ENCODE data around the gene SIGMAR1. TPM values are rescaled to one million over a fixed set of nuclear protein-coding genes. Genes with fewer than 3 reads are reported as not detected.

Gene SIGMAR1
- total and polyA plus RNA-seq, 4 donors, result 27.7 to 82.3 (median 62.5) TPM

DNA sequence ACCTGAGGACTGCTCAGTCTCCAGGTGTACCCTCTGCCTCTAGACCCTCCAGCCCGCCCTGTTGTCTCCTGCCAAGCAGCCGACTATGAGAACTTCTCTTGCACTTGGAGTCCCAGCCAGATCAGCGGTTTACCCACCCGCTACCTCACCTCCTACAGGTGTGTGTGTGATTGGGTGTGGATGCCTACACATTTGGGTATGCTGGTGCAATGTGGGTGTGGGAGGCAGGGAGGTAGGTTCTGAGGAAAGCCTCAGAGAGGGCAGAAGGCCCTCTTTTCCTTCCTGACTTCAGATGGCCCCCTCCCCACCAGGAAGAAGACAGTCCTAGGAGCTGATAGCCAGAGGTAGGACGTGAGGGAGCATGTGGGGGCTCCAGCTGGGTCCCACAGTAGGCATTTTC lies 19.4 kb upstream of the SIGMAR1 start:
- no peaks in the 10 kb centered on the region for H3K9me3 ChIP-seq (ENCODE audit: control insufficient read depth, insufficient read depth, low read length)
- peaks cover 38% of the 10 kb centered on the region for H3K4me1 ChIP-seq (ENCODE audit: control insufficient read depth, insufficient read depth, low read length)
- peaks cover 15% of the 10 kb centered on the region for H3K36me3 ChIP-seq (ENCODE audit: control insufficient read depth, insufficient read depth, low read length)
- no peak overlapping the region for H3K4me3 ChIP-seq (ENCODE audit: low read depth, low read length)
- H3K27me3 ChIP-seq (ENCODE audit: control insufficient read depth, insufficient read depth, low read length), result no peaks in the 10 kb centered on the region
- DNase-seq (ENCODE audit: low read depth in 4 of 6, low spot score in 6 of 6), result no peak
- WGBS (ENCODE audit: insufficient coverage), result no CpG with 5 or more reads among the region's 5 CpGs
- H3K27ac ChIP-seq (ENCODE audit: low read depth, low read length), result no peak overlapping the region

DNA sequence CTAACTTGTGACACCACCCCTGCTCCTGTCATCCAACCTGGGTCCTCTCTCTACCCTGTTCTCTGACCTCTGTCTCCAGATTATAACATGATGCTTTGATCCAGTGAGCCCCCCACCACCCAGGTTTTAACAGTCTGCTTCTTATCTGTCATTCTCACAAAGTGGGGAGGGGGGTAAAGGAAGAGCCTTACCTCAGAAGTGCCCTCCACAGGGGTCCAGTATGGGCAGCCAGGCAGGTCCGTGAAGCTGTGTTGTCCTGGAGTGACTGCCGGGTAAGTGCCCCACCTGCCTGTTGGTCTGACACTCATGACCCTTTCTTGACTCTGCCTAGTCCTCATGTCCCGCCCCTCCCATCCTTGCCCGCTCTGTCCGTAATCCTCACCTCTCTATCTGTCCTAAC lies 17.8 kb upstream of the SIGMAR1 start:
- H3K36me3 ChIP-seq (ENCODE audit: control insufficient read depth, insufficient read depth, low read length), result peaks cover 16% of the 10 kb centered on the region
- WGBS (ENCODE audit: insufficient coverage), result 63% methylated on average over 5 of the region's 5 CpGs
- DNase-seq (ENCODE audit: low read depth in 4 of 6, low spot score in 6 of 6), result no peak
- H3K4me1 ChIP-seq (ENCODE audit: control insufficient read depth, insufficient read depth, low read length), result peaks cover 53% of the 10 kb centered on the region
- no peaks in the 10 kb centered on the region for H3K27me3 ChIP-seq (ENCODE audit: control insufficient read depth, insufficient read depth, low read length)
- no peak overlapping the region for H3K4me3 ChIP-seq (ENCODE audit: low read depth, low read length)
- H3K9me3 ChIP-seq (ENCODE audit: control insufficient read depth, insufficient read depth, low read length), result no peaks in the 10 kb centered on the region
- H3K27ac ChIP-seq (ENCODE audit: low read depth, low read length), result peak overlapping the region; percentile 79

GRCh38 chr9:34654323-34655051 lies 16.9 kb upstream of the SIGMAR1 start:
- H3K27ac ChIP-seq (ENCODE audit: low read depth, low read length), result peak overlapping the region; percentile 79
- WGBS (ENCODE audit: insufficient coverage), result 23% methylated on average over 4 of the region's 11 CpGs
- H3K4me3 ChIP-seq (ENCODE audit: low read depth, low read length), result no peak overlapping the region

DNA sequence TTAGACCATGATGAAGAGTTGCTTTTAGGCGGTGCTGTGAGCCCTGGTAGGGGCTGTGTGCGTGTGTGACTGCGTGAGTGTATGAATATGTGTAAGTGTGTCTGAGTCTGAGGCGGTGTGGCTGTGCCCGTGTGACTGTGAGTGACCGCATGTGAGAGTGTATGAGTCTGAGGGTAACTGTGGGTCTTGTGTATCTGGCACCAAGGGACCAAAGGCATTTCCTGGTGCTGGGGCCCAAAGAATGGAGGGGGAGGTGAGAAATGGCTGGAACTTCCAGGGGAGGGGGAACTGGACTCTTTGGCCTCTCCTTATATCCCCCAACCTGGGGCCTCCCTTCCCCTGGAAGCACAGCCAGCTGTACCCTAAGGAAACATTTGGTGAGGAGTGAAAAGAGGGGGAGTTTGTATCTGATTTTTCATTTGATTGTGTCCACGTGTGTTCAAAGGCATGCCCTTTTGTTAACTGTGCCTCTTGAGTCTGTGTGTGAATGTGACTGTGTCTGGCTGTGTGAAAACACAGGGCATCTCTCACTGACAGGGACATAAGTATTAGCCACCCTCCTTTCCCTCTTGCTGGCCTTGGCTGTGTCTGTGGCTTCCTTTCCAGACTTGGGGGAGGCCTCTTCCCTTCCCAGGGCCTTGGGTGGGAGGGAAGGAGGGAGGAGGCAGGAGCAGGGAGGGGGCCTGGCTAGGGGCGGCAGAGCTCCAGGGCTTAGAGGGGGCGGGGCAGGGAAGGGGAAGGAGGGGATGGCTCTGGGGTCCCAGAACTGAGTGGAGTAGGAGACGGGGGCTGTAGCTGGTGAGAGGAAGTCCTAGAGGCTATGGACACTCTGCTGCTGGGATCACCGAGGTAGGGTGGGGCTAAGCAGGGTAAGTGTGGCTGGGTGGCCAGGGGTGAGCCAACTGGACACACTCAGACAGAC lies 15.8 kb upstream of the SIGMAR1 start:
- Histone ChIP-seq H3K4me3 (ENCODE audit: low read depth, low read length) (no peak overlapping the region), H3K4me1 (ENCODE audit: control insufficient read depth, insufficient read depth, low read length) (peaks cover 63% of the 10 kb centered on the region), H3K27ac (ENCODE audit: low read depth, low read length) (peak overlapping the region; percentile 79), H3K27me3 (ENCODE audit: control insufficient read depth, insufficient read depth, low read length) (no peaks in the 10 kb centered on the region), H3K9me3 (ENCODE audit: control insufficient read depth, insufficient read depth, low read length) (no peaks in the 10 kb centered on the region), H3K36me3 (ENCODE audit: control insufficient read depth, insufficient read depth, low read length) (peaks cover 25% of the 10 kb centered on the region)
- peak in 2 of 6 donors; percentile 51 to 82 for DNase-seq (ENCODE audit: low read depth in 4 of 6, low spot score in 6 of 6)
- 24% methylated on average over 10 of the region's 11 CpGs for WGBS (ENCODE audit: insufficient coverage)

More at GRCh38 chr9:34654323-34655051, 16.9 kb upstream of the SIGMAR1 start:
- H3K4me1 ChIP-seq (ENCODE audit: control insufficient read depth, insufficient read depth, low read length), result peaks cover 62% of the 10 kb centered on the region
- DNase-seq (ENCODE audit: low read depth in 4 of 6, low spot score in 6 of 6), result peak in 3 of 6 donors; percentile 63 to 95 (median 89)
- H3K27me3 ChIP-seq (ENCODE audit: control insufficient read depth, insufficient read depth, low read length), result no peaks in the 10 kb centered on the region
- H3K36me3 ChIP-seq (ENCODE audit: control insufficient read depth, insufficient read depth, low read length), result peaks cover 16% of the 10 kb centered on the region
- no peaks in the 10 kb centered on the region for H3K9me3 ChIP-seq (ENCODE audit: control insufficient read depth, insufficient read depth, low read length)

DNA sequence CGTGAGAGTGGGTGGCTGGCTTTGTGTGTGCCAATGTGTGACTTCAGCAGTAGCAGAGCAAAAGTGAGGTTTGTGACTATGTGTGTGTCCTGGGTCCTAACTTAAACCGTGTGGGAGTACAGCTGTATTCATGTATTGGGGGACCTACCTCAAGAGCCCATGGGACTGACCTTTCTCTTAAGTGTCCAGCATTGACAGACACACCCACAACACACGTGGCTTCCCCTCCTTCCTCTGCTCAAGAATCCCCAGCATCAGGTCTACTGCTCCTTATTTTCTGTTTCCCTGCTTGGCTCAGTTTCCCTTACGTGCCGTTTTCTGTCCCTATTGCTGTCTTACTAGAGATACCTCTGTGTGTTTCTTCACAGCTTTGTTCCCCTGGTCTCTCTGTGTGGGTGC lies 15.0 kb upstream of the SIGMAR1 start:
- H3K9me3 ChIP-seq (ENCODE audit: control insufficient read depth, insufficient read depth, low read length), result no peaks in the 10 kb centered on the region
- H3K36me3 ChIP-seq (ENCODE audit: control insufficient read depth, insufficient read depth, low read length), result peaks cover 31% of the 10 kb centered on the region
- 28% methylated on average over 5 of the region's 5 CpGs for WGBS (ENCODE audit: insufficient coverage)
- H3K27ac ChIP-seq (ENCODE audit: low read depth, low read length), result peak overlapping the region; percentile 79
- DNase-seq (ENCODE audit: low read depth in 4 of 6, low spot score in 6 of 6), result no peak
- peaks cover 70% of the 10 kb centered on the region for H3K4me1 ChIP-seq (ENCODE audit: control insufficient read depth, insufficient read depth, low read length)
- H3K4me3 ChIP-seq (ENCODE audit: low read depth, low read length), result peak overlapping the region; percentile 36
- H3K27me3 ChIP-seq (ENCODE audit: control insufficient read depth, insufficient read depth, low read length), result no peaks in the 10 kb centered on the region

- Histone ChIP-seq H3K4me1 (ENCODE audit: control insufficient read depth, insufficient read depth, low read length) (peaks cover 76% of the 10 kb centered on the region), H3K27me3 (ENCODE audit: control insufficient read depth, insufficient read depth, low read length) (no peaks in the 10 kb centered on the region), H3K36me3 (ENCODE audit: control insufficient read depth, insufficient read depth, low read length) (peaks cover 31% of the 10 kb centered on the region), H3K27ac (ENCODE audit: low read depth, low read length) (peak within 1 kb of the TSS; percentile 79), H3K4me3 (ENCODE audit: low read depth, low read length) (peak within 1 kb of the TSS; percentile 36), H3K9me3 (ENCODE audit: control insufficient read depth, insufficient read depth, low read length) (no peaks in the 10 kb centered on the region)
- peak in 2 of 6 donors; percentile 60 to 87 for DNase-seq (ENCODE audit: low read depth in 4 of 6, low spot score in 6 of 6)
- WGBS (ENCODE audit: insufficient coverage), result 5% methylated on average over 16 of the region's 24 CpGs
Observed at GRCh38 chr9:34651876-34652601, 14.5 kb upstream of the SIGMAR1 start, which contains the start of gene IL11RA. Gene IL11RA (plus strand): TSS chr9:34652185. CDS start chr9:34655218, 3,033 bp downstream.

GRCh38 chr9:34651321-34651720 lies 13.7 kb upstream of the SIGMAR1 start:
- H3K4me3 ChIP-seq (ENCODE audit: low read depth, low read length), result peak overlapping the region; percentile 36
- peaks cover 83% of the 10 kb centered on the region for H3K4me1 ChIP-seq (ENCODE audit: control insufficient read depth, insufficient read depth, low read length)
- 27% methylated on average over 2 of the region's 4 CpGs for WGBS (ENCODE audit: insufficient coverage)
- peaks cover 35% of the 10 kb centered on the region for H3K36me3 ChIP-seq (ENCODE audit: control insufficient read depth, insufficient read depth, low read length)
- DNase-seq (ENCODE audit: low read depth in 4 of 6, low spot score in 6 of 6), result peak in 1 of 6 donors; percentile 41
- H3K27ac ChIP-seq (ENCODE audit: low read depth, low read length), result peak overlapping the region; percentile 79
- no peaks in the 10 kb centered on the region for H3K9me3 ChIP-seq (ENCODE audit: control insufficient read depth, insufficient read depth, low read length)
- no peaks in the 10 kb centered on the region for H3K27me3 ChIP-seq (ENCODE audit: control insufficient read depth, insufficient read depth, low read length)

GRCh38 chr9:34650816-34651215 lies 13.2 kb upstream of the SIGMAR1 start:
- H3K27ac ChIP-seq (ENCODE audit: low read depth, low read length), result peak overlapping the region; percentile 79
- WGBS (ENCODE audit: insufficient coverage), result 25% methylated on average over 3 of the region's 5 CpGs
- H3K27me3 ChIP-seq (ENCODE audit: control insufficient read depth, insufficient read depth, low read length), result no peaks in the 10 kb centered on the region
- H3K36me3 ChIP-seq (ENCODE audit: control insufficient read depth, insufficient read depth, low read length), result peaks cover 35% of the 10 kb centered on the region
- H3K9me3 ChIP-seq (ENCODE audit: control insufficient read depth, insufficient read depth, low read length), result no peaks in the 10 kb centered on the region
- H3K4me1 ChIP-seq (ENCODE audit: control insufficient read depth, insufficient read depth, low read length), result peaks cover 87% of the 10 kb centered on the region
- H3K4me3 ChIP-seq (ENCODE audit: low read depth, low read length), result no peak overlapping the region
- peak in 2 of 6 donors; percentile 9 to 65 for DNase-seq (ENCODE audit: low read depth in 4 of 6, low spot score in 6 of 6)

DNA sequence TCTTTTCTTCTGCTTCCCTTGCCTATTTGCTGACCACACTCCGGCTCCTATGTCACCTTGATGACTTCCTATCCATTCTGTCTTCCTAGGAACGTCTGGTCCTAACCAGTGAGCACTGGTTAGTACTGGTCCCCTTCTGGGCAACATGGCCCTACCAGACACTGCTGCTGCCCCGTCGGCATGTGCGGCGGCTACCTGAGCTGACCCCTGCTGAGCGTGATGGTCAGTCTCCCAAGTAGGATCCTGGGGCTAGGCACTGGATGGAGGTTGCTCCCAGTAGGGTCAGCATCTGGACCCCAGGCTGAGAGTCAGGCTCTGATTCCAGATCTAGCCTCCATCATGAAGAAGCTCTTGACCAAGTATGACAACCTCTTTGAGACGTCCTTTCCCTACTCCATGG lies 11.1 kb upstream of the SIGMAR1 start:
- DNase-seq (ENCODE audit: low read depth in 4 of 6, low spot score in 6 of 6), result no peak
- H3K27ac ChIP-seq (ENCODE audit: low read depth, low read length), result no peak overlapping the region
- H3K36me3 ChIP-seq (ENCODE audit: control insufficient read depth, insufficient read depth, low read length), result peaks cover 35% of the 10 kb centered on the region
- H3K9me3 ChIP-seq (ENCODE audit: control insufficient read depth, insufficient read depth, low read length), result no peaks in the 10 kb centered on the region
- H3K4me3 ChIP-seq (ENCODE audit: low read depth, low read length), result no peak overlapping the region
- peaks cover 65% of the 10 kb centered on the region for H3K4me1 ChIP-seq (ENCODE audit: control insufficient read depth, insufficient read depth, low read length)
- H3K27me3 ChIP-seq (ENCODE audit: control insufficient read depth, insufficient read depth, low read length), result no peaks in the 10 kb centered on the region
- WGBS (ENCODE audit: insufficient coverage), result 99% methylated on average over 7 of the region's 8 CpGs

Data from spinal cord (tissue), 10 donors.